ENCODE data around the gene RELA. TPM values are rescaled to one million over a fixed set of nuclear protein-coding genes. Genes with fewer than 3 reads are reported as not detected.

Gene RELA
- total and polyA plus RNA-seq, 2 of the 4 experiments (the other 2 are of a cell fraction) = 8.6 to 53.0 TPM

- Histone ChIP-seq H3K56ac (ENCODE audit: extremely low read depth, insufficient read depth, low read length) (no peak overlapping the region), H3K9ac (ENCODE audit: low read depth, low read length) (no peak overlapping the region), H3K4me3 (ENCODE audit: insufficient read depth, low read depth, low read length) (no peak overlapping the region), H2BK20ac (ENCODE audit: low read depth, low read length) (no peak overlapping the region), H2BK120ac (ENCODE audit: low read depth, low read length) (no peak overlapping the region), H3K79me1 (ENCODE audit: low read depth in 1 of 2, low read length in 2 of 2) (peaks cover 11 to 20% of the 10 kb centered on the region in 2 experiments; a peak in 3 of 4 replicates), H2BK15ac (ENCODE audit: low read depth, low read length) (no peak overlapping the region), H4K8ac (ENCODE audit: low read depth in 2 of 2, low read length in 2 of 2) (no peak overlapping the region), H3K4me2 (ENCODE audit: low read depth, low read length) (no peak overlapping the region), H4K5ac (ENCODE audit: low read depth, low read length) (no peak overlapping the region), H4K20me1 (ENCODE audit: insufficient read depth, low read length) (peaks cover 12% of the 10 kb centered on the region; the same call in 1 of the 2 replicates), H3K18ac (ENCODE audit: low read depth, low read length) (no peak overlapping the region), H2AK5ac (ENCODE audit: low read depth, low read length) (no peak overlapping the region), H3K14ac (replicated peaks; ENCODE audit: low read depth, low read length) (no peak overlapping the region), H2AK9ac (replicated peaks; ENCODE audit: low read depth, low read length, poor library complexity) (no peak overlapping the region), H3K9me3 (ENCODE audit: control insufficient read depth, insufficient read depth, low read length) (no peaks in the 10 kb centered on the region), H3K36me3 (ENCODE audit: control insufficient read depth, insufficient read depth, low read length) (peaks cover 68% of the 10 kb centered on the region), H3K9me1 (ENCODE audit: insufficient read depth, low read length) (no peaks in the 10 kb centered on the region), H4K91ac (ENCODE audit: insufficient read depth, low read depth, low read length) (no peak overlapping the region), H2BK5ac (ENCODE audit: low read depth, low read length, poor library complexity, severe bottlenecking) (no peak overlapping the region), H2AFZ (replicated peaks; ENCODE audit: low read length, poor library complexity) (no peak overlapping the region), H3K4ac (ENCODE audit: low read depth, low read length) (no peak overlapping the region), H3K27ac (ENCODE audit: insufficient read depth, low read length) (no peak overlapping the region), H3K27me3 (ENCODE audit: control insufficient read depth, insufficient read depth, low read length) (no peaks in the 10 kb centered on the region), H3K4me1 (ENCODE audit: control insufficient read depth, insufficient read depth, low read length) (peaks cover 3% of the 10 kb centered on the region), H3K23ac (ENCODE audit: low read depth, low read length) (no peak overlapping the region)
- ATAC-seq (ENCODE audit: low read depth) (no peak), DNase-seq (no peak)
- no TSS peak for BruUV-seq (replicated peaks)
- no peak for TF ChIP-seq CHD1 (IDR thresholded peaks at IDR 0.05; ENCODE audit: low read depth, low read length)
- TF ChIP-seq SMC3 (IDR thresholded peaks at IDR 0.05; ENCODE audit: low read depth, low read length) = no peak
- TF ChIP-seq BHLHE40 (IDR thresholded peaks at IDR 0.05; ENCODE audit: low read depth, low read length) = no peak
- no peak for TF ChIP-seq POLR2A (IDR thresholded peaks at IDR 0.05; ENCODE audit: low read depth, low read length)
- no peak for TF ChIP-seq RCOR1 (IDR thresholded peaks at IDR 0.05; ENCODE audit: insufficient replicate concordance, low read length)
- TF ChIP-seq CTCF (conservative IDR thresholded peaks at IDR 0.05; ENCODE audit: low read depth, low read length) = no peak
- TF ChIP-seq USF2 (IDR thresholded peaks at IDR 0.05; ENCODE audit: low read depth, low read length) = no peak
- no peak for TF ChIP-seq MXI1 (IDR thresholded peaks at IDR 0.05; ENCODE audit: borderline replicate concordance, low read depth, low read length)
- 97% methylated on average over 11 of the region's 20 CpGs; no CpG with 5 or more reads in 1 of the 2 experiments for WGBS, 2 experiments (ENCODE audit: extremely low coverage in 2 of 2, insufficient read length in 1 of 2)
- intact Hi-C loops (cut with micrococcal nuclease) (no loop called here), dilution Hi-C loops (cut with HindIII; ENCODE audit: low sequenced_read_pairs, unreplicated experiment) (no loop called here), in situ Hi-C loops (cut with MboI; ENCODE audit: low sequenced_read_pairs) (no loop called here)
- CTCF ChIA-PET = no interaction called here
- POLR2A ChIA-PET (ENCODE audit: unreplicated experiment) = no interaction called here
Observed at GRCh38 chr11:65633390-65634108, 29.2 kb downstream of the RELA start.
